Measurements from ENCODE around the gene PCNX4.

GRCh38 chr14:60189923-60190840 lies 98.5 kb downstream of the PCNX4 start:
- TF ChIP-seq POLR2AphosphoS5 (IDR thresholded peaks at IDR 0.05) (no peak), CTCF (IDR thresholded peaks at IDR 0.05) (no peak), POLR2A (IDR thresholded peaks at IDR 0.05) (no peak)

Data from breast epithelium (tissue), 3 donors.